Right lobe of liver (tissue), 6 donors: Measurements from ENCODE around the gene FDXACB1. TPM values are rescaled to one million over a fixed set of nuclear protein-coding genes. Genes with fewer than 3 reads are reported as not detected.
"Not testable (repeated sequence)": the region's sequence is repeated elsewhere in the genome, so short reads cannot be mapped to it uniquely, and the experiment has no call there.

Experiments
- ATAC-seq, 4 donors: fragments of 200-7000 bp; cut with Tn5 transposase; one replicate each; pipeline ENCODE4 v1.9.1; 2020; ENCODE audit warnings: mild to moderate bottlenecking in 4 of 4, moderate library complexity in 4 of 4
- DNase-seq, 3 donors: peaks; one replicate each; pipeline ENCODE4 v3.0.0-alpha.2; 2020
- H3K27ac ChIP-seq, 3 donors: fragments of 200-600 bp; one replicate each; pipeline ENCODE4 v1.8.0; 2022
- H3K27me3 ChIP-seq, 2 donors: fragments of 200-600 bp; one replicate each; pipeline ENCODE4 v1.8.0; 2022
- H3K36me3 ChIP-seq, 4 donors: fragments of 200-600 bp; sonication (generic) in 1 of 4; one replicate each; pipeline versions ENCODE4 v1.5.1 to v1.8.0; 2017 to 2022; ENCODE audit warnings: control low read depth in 1 of 4
- H3K4me1 ChIP-seq, 4 donors: fragments of 200-600 bp; sonication (generic) in 1 of 4; one replicate each; pipeline versions ENCODE4 v1.5.1 to v1.8.0; 2017 to 2022; ENCODE audit warnings: control low read depth in 1 of 4
- H3K4me3 ChIP-seq, 3 donors: fragments of 200-600 bp; one replicate each; pipeline ENCODE4 v1.8.0; 2022
- H3K9me3 ChIP-seq, 4 donors: fragments of 200-600 bp; sonication (generic) in 1 of 4; one replicate each; pipeline versions ENCODE4 v1.5.1 to v1.8.0; 2017 to 2022; ENCODE audit warnings: control low read depth in 1 of 4
- CTCF ChIP-seq, 4 donors: fragments of 200-600 bp in 3 of 4; fragments of 450-650 bp in 1 of 4; IDR thresholded peaks; one replicate each; pipeline versions ENCODE4 v1.5.1 to v1.8.0; 2016 to 2022; ENCODE audit warnings: antibody characterized with exemption in 4 of 4, mild to moderate bottlenecking in 2 of 4
- POLR2A ChIP-seq: fragments of 450-650 bp; IDR thresholded peaks from one replicate; pipeline ENCODE4 v1.6.1; 2017; ENCODE audit warnings: antibody characterized with exemption, mild to moderate bottlenecking
- WGBS: methylation state at CpG from one replicate; pipeline ENCODE4 v1.1.6; 2018; ENCODE audit warnings: low coverage, low lambda C conversion rate; ENCODE audit not compliant: insufficient coverage; ENCODE audit errors: missing lambda C conversion rate; 5-methylcytosine and 5-hydroxymethylcytosine counted together
- intact Hi-C, 2 donors: fragments of 100-400 bp; cut with DNase I; formaldehyde crosslinking; loops; one replicate each; pipeline versions ENCODE4 v1.11.2 to v1.14.1; 2022
- total RNA-seq, 6 experiments: library from RNA; depleted of rRNA in 2 of 6; stranded (reverse); fragments of >200 nt in 2 of 6; fragmentation: NEBNext Ultra II Directional in 3 of 6; extraction: Animal tissue kit (Norgen Biotek cat#: 25700) in 3 of 6; gene quantifications; one replicate each; pipeline versions ENCODE4 v1.1.0 to v1.2.4, GENCODE V29; 2016 to 2023
- donor health status: DM: no; HTN: yes; CAD: no.
- donor health status: DM: no; HTN: no; CAD: no.
- donor health status: DM: no; HTN: no; CAD: no.
- donor health status: DM: no; HTN: yes; CAD: no.
- donor health status: DM: no; HTN: yes; CAD: no.

FDXACB1 gene
- total RNA-seq, 6 experiments from 2014 or later: 0.90 to 1.3 (median 1.1) TPM

DNA sequence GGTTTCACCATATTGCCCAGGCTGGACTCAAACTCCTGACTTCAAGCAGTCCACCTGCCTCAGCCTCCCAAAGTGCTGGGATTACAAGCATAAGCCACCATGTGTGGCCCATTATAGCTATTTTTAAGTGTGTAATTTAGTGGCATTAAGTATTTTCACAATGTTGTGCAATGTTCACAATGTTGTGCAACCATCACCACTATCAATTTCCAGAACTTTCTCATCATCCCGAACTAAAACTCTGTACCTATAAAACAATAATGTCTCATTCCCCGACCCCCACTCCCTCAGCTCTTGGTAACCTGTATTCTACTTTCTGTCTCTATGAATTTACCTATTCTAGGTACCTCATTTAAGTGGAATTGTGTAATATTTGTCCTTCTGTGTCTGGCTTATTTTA is 7.9 kb upstream of the FDXACB1 start:
- Histone ChIP-seq H3K9me3 (no peaks in the 10 kb centered on the region), H3K4me3 (no peak overlapping the region), H3K36me3 (no peaks in the 10 kb centered on the region), H3K27me3 (no peaks in the 10 kb centered on the region), H3K4me1 (no peaks in the 10 kb centered on the region), H3K27ac (no peak overlapping the region)
- 45% methylated on average over 2 of the region's 2 CpGs for WGBS
- intact Hi-C loops: no loop called here
- ATAC-seq: no peak
- TF ChIP-seq POLR2A: no peak
- DNase-seq: no peak

DNA sequence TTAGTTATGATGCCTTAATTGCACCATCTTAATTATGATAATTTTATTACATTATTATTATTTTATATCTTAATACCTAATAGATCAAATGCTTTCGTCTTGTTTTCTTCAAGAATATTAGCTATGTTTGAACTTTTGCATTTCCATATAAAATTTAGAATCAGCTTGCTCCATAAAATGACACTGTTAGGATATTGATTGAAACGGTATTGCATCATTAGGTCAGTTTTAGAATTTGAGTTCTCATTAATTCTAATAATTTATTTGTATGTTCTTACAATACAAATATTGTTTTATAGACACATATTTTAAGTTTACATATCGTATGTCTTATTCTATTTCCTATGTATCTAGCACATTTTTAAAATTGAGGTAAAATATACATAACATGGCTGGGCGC is 7.1 kb upstream of the FDXACB1 start:
- DNase-seq (no peak), ATAC-seq (no peak)
- Histone ChIP-seq H3K9me3 (no peaks in the 10 kb centered on the region), H3K36me3 (no peaks in the 10 kb centered on the region), H3K4me1 (no peaks in the 10 kb centered on the region), H3K4me3 (no peak overlapping the region), H3K27me3 (no peaks in the 10 kb centered on the region), H3K27ac (no peak overlapping the region)
- WGBS: 62% methylated on average over 4 of the region's 4 CpGs
- TF ChIP-seq CTCF (IDR thresholded peaks at IDR 0.05): no peak
- intact Hi-C loops: no loop called here

DNA sequence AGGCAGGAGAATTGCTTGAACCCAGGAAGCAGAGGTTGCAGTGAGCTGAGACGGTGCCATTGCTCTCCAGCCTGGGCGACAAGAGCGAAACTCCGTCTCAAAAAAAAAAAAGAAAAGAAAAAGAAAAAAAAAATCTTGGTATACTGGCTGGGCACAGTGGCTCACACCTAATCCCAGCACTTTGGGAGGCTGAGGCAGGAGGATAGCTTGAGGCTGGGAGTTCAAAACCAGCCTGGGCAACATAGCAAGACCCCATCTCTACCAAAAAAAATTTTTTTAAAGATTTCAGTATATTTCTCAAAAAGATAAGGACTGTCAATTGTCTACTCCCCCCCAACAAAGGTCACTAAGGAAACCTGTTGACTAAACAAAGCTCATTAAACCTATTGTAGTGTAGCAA is 6.1 kb upstream of the FDXACB1 start:
- H3K4me3 ChIP-seq, H3K36me3 ChIP-seq, DNase-seq, H3K9me3 ChIP-seq, H3K4me1 ChIP-seq, ATAC-seq, H3K27me3 ChIP-seq, H3K27ac ChIP-seq, intact Hi-C loops: not testable (repeated sequence)
- WGBS: 91% methylated on average over 4 of the region's 4 CpGs

DNA sequence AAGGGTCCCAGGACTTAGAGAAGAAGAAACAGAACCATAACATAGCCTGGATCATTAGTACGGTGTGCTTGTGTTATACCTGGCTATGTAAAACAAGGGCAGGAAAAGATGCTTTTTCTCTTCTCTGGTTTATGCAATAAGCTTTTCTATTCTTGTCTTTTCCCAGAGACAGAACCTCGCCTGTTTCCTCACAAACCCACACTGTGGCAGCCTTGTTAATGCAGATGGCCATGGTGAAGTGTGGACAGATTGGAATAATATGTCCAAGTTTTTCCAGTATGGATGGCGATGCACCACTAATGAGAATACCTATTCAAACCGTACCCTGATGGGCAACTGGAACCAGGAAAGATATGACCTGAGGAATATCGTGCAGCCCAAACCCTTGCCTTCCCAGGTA is 3.2 kb upstream of the FDXACB1 start:
- Histone ChIP-seq H3K9me3 (no peaks in the 10 kb centered on the region), H3K4me1 (peaks cover 0 to 6% (median 0%) of the 10 kb centered on the region in 4 donors), H3K36me3 (no peaks in the 10 kb centered on the region), H3K27ac (no peak overlapping the region), H3K4me3 (no peak overlapping the region), H3K27me3 (no peaks in the 10 kb centered on the region)
- TF ChIP-seq CTCF (IDR thresholded peaks at IDR 0.05) (no peak), POLR2A (no peak)
- DNase-seq (no peak), ATAC-seq (no peak)
- intact Hi-C loops: no loop called here
- 94% methylated on average over 5 of the region's 5 CpGs for WGBS

- Histone ChIP-seq H3K4me3 (peak overlapping the region; percentile 50 to 63 (median 62)), H3K27me3 (no peaks in the 10 kb centered on the region), H3K4me1 (peaks cover 0 to 6% (median 0%) of the 10 kb centered on the region in 4 donors), H3K36me3 (no peaks in the 10 kb centered on the region), H3K9me3 (no peaks in the 10 kb centered on the region), H3K27ac (peak overlapping the region; percentile 83 to 92 (median 91))
- ATAC-seq (no peak), DNase-seq (no peak)
- intact Hi-C loops: no loop called here
- TF ChIP-seq POLR2A (no peak), CTCF (IDR thresholded peaks at IDR 0.05) (no peak)
- 21% methylated on average over 5 of the region's 6 CpGs for WGBS
Observed at GRCh38 chr11:111879637-111879960, 634 bp upstream of the FDXACB1 start.

DNA sequence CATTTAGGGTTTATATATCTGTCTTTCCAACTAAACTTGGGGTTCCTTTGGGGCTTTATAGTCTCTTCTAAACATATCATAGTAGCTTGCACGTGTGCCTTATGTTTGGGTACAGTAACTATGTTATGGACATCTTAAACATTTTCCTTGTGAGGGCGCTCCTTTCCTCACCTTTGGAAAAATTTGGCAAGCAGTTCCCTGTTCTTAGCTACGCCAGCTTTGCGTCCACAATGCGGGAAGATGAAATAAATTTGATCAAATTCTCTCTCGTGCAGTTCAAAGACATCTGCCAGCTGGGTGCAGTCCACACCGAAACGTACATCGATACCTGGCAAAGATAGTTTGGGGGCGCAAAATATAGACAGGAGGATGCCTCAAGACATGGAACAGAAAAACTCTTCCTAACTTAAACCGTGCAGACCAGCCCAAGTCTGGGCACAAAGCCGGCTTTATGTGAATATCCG is 548 bp downstream of the FDXACB1 start:
- peak overlapping the region; percentile 83 to 92 (median 91) for H3K27ac ChIP-seq
- peak overlapping the region; percentile 50 to 63 (median 62) for H3K4me3 ChIP-seq
- H3K9me3 ChIP-seq: no peaks in the 10 kb centered on the region
- peak in 3 of 4 donors; percentile 6 to 31 (median 20) for ATAC-seq
- 0% methylated on average over 13 of the region's 13 CpGs for WGBS
- no peaks in the 10 kb centered on the region for H3K27me3 ChIP-seq
- DNase-seq: no peak
- no peaks in the 10 kb centered on the region for H3K36me3 ChIP-seq
- peaks cover 0 to 6% (median 0%) of the 10 kb centered on the region in 4 donors for H3K4me1 ChIP-seq
- TF ChIP-seq POLR2A (no peak), CTCF (IDR thresholded peaks at IDR 0.05) (no peak)
- intact Hi-C loops: no loop called here
